ENCODE measurements around the gene AZU1. TPM values are rescaled to one million over a fixed set of nuclear protein-coding genes. Genes with fewer than 3 reads are reported as not detected.
"Not testable (repeated sequence)": the region's sequence is repeated elsewhere in the genome, so short reads cannot be mapped to it uniquely, and the experiment has no call there.

AZU1 gene
- total RNA-seq, 1 donor, result not detected

- peaks cover 14% of the 10 kb centered on the region for H3K27me3 ChIP-seq (ENCODE audit: insufficient read depth, low read length)
- no peaks in the 10 kb centered on the region for H3K36me3 ChIP-seq (ENCODE audit: insufficient read depth, low read length)
- H2AFZ ChIP-seq (ENCODE audit: low read length), result no peak within 1 kb of the TSS
- no peak within 1 kb of the TSS for H3K27ac ChIP-seq (ENCODE audit: low read depth, low read length)
- H3K79me2 ChIP-seq (ENCODE audit: insufficient read depth, low read length), result no peaks in the 10 kb centered on the region
- no peaks in the 10 kb centered on the region for H3K9me3 ChIP-seq (ENCODE audit: low read depth, low read length)
- no peaks in the 10 kb centered on the region for H3K4me1 ChIP-seq (ENCODE audit: insufficient read depth, low read length)
- no peaks in the 10 kb centered on the region for H4K20me1 ChIP-seq (ENCODE audit: insufficient read depth, low read length)
- no peak for DNase-seq (ENCODE audit: insufficient read length, low spot score, missing footprints)
- H3K4me3 ChIP-seq (ENCODE audit: insufficient read depth, low read length), result no peak within 1 kb of the TSS
- TF ChIP-seq CTCF (IDR thresholded peaks at IDR 0.05; ENCODE audit: extremely low read depth, low read depth, low read length), result no peak
- no peak within 1 kb of the TSS for H3K4me2 ChIP-seq (ENCODE audit: insufficient read depth, low read length)
Measured at GRCh38 chr19:840519-841206, 13.0 kb downstream of the AZU1 start, which contains the start of gene PRTN3. Gene PRTN3, plus strand, starts transcription at chr19:840999. Its CDS starts 10 bp downstream, at chr19:841009.

DNA sequence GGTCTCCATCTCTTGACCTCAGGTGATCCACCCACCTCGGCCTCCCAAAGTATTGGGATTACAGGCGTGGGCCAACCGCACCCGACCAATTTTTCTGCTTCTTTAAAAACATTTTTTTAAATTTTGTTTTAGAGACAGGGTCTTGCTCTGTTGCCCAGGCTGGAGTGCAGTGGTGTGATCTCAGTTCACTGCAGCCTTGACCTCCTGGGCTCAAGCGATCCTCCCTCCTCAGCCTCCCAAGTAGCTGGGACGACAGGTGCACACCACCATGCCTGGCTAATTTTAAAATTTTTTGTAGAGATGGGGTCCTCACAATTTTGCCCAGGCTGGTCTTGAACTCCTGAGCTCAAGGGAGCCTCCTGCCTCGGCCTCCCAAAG lies 15.2 kb downstream of the AZU1 start:
- not testable (repeated sequence) for H3K79me2 ChIP-seq (ENCODE audit: insufficient read depth, low read length); H3K27ac ChIP-seq (ENCODE audit: low read depth, low read length); H3K9me3 ChIP-seq (ENCODE audit: low read depth, low read length); H3K4me2 ChIP-seq (ENCODE audit: insufficient read depth, low read length); H3K36me3 ChIP-seq (ENCODE audit: insufficient read depth, low read length); DNase-seq (ENCODE audit: insufficient read length, low spot score, missing footprints); H3K4me1 ChIP-seq (ENCODE audit: insufficient read depth, low read length); H3K4me3 ChIP-seq (ENCODE audit: insufficient read depth, low read length); H4K20me1 ChIP-seq (ENCODE audit: insufficient read depth, low read length); H2AFZ ChIP-seq (ENCODE audit: low read length)
- H3K27me3 ChIP-seq (ENCODE audit: insufficient read depth, low read length), result peaks cover 29% of the 10 kb centered on the region

DNA sequence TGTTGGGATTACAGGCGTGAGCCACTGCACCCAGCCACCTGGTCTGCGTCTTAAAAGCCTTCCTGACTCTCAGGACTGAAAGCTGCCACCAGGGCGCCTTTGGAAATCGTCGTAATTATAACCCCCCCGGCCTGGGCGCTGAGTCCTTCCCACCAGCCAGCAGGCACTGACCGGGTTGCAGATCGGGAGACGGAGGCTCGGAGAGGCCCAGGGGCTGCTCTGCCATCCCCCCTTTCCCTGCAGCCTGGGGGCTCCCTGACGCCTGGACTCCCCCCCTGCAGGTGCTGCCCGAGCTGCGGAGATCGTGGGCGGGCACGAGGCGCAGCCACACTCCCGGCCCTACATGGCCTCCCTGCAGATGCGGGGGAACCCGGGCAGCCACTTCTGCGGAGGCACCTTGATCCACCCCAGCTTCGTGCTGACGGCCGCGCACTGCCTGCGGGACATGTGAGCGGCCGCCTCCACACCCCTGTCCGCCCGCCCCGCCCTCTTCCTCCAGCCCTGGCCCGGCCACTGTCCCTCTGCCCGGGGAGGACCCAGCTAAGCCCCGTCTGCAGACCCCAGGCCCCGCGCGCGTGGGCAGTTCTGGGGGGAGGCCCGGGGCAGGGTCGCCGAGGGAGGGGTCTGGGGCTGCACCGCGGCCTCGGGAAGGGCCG lies 15.7 kb downstream of the AZU1 start:
- DNase-seq (ENCODE audit: insufficient read length, low spot score, missing footprints), result no peak
- no peak overlapping the region for H3K4me2 ChIP-seq (ENCODE audit: insufficient read depth, low read length)
- H3K4me1 ChIP-seq (ENCODE audit: insufficient read depth, low read length), result peaks cover 3% of the 10 kb centered on the region

DNA sequence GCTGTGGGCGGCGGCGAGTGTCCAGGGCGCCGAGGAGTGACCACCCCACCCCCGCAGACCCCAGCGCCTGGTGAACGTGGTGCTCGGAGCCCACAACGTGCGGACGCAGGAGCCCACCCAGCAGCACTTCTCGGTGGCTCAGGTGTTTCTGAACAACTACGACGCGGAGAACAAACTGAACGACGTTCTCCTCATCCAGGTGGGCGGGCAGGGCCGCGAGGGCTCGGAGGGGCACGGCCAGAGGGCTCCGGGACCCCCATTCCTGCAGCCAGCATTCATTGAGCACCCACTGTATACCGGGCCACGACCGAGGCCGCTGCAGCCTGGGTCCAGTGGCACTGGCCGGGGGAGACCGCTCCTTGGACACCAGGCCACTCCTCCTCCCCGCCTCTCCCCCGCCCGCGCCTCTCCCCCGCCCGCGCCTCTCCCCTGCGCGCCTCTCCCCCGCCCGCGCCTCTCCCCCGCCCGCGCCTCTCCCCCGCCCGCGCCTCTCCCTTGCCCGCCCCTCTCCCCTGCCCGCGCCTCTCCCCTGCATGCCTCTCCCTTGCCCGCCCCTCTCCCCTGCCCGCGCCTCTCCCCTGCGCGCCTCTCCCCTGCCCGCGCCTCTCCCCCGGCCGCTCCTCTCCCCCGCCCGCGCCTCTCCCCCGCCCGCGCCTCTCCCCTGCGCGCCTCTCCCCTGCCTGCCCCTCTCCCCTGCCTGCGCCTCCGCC lies 16.4 kb downstream of the AZU1 start:
- Histone ChIP-seq H3K4me3 (ENCODE audit: insufficient read depth, low read length) (no peak overlapping the region), H3K27ac (ENCODE audit: low read depth, low read length) (no peak overlapping the region), H3K4me2 (ENCODE audit: insufficient read depth, low read length) (no peak overlapping the region), H3K79me2 (ENCODE audit: insufficient read depth, low read length) (no peaks in the 10 kb centered on the region), H3K9me3 (ENCODE audit: low read depth, low read length) (no peaks in the 10 kb centered on the region), H2AFZ (ENCODE audit: low read length) (no peak overlapping the region), H4K20me1 (ENCODE audit: insufficient read depth, low read length) (no peaks in the 10 kb centered on the region), H3K27me3 (ENCODE audit: insufficient read depth, low read length) (peaks cover 37% of the 10 kb centered on the region), H3K4me1 (ENCODE audit: insufficient read depth, low read length) (peaks cover 3% of the 10 kb centered on the region), H3K36me3 (ENCODE audit: insufficient read depth, low read length) (no peaks in the 10 kb centered on the region)
- DNase-seq (ENCODE audit: insufficient read length, low spot score, missing footprints), result no peak
- TF ChIP-seq CTCF (IDR thresholded peaks at IDR 0.05; ENCODE audit: extremely low read depth, low read depth, low read length), result no peak

More for the DNA sequence above, 15.7 kb downstream of the AZU1 start:
- Histone ChIP-seq H3K79me2 (ENCODE audit: insufficient read depth, low read length) (no peaks in the 10 kb centered on the region), H3K9me3 (ENCODE audit: low read depth, low read length) (no peaks in the 10 kb centered on the region), H3K27ac (ENCODE audit: low read depth, low read length) (no peak overlapping the region), H3K27me3 (ENCODE audit: insufficient read depth, low read length) (peaks cover 35% of the 10 kb centered on the region), H4K20me1 (ENCODE audit: insufficient read depth, low read length) (no peaks in the 10 kb centered on the region), H3K4me3 (ENCODE audit: insufficient read depth, low read length) (no peak overlapping the region), H3K36me3 (ENCODE audit: insufficient read depth, low read length) (no peaks in the 10 kb centered on the region), H2AFZ (ENCODE audit: low read length) (no peak overlapping the region)
- TF ChIP-seq CTCF (IDR thresholded peaks at IDR 0.05; ENCODE audit: extremely low read depth, low read depth, low read length), result no peak
